ENCODE data around the gene OR10H5. TPM values are rescaled to one million over a fixed set of nuclear protein-coding genes. Genes with fewer than 3 reads are reported as not detected.

Gene OR10H5
- total and polyA plus RNA-seq, 2 of the 13 experiments (the other 11 are each of a cell fraction or from before 2014, with no cell fraction given), result not detected

- WGBS (ENCODE audit: low lambda C conversion rate), result 9% methylated on average over 4 of the region's 4 CpGs
- ChIA-PET CTCF (ENCODE audit: low intra/inter-chr PET ratio, low total read pairs) (no interaction called here), POLR2A (no interaction called here)
- Histone ChIP-seq H3K4me3 (replicated peaks in 1 of 3; ENCODE audit: insufficient read depth in 1 of 3, low read depth in 2 of 3, low read length in 3 of 3) (no peak within 1 kb of the TSS), H3K4me1 (ENCODE audit: insufficient read depth, low read length) (no peaks in the 10 kb centered on the region), H3K27me3 (ENCODE audit: control insufficient read depth in 1 of 2, insufficient read depth in 2 of 2, low read length in 2 of 2) (no peaks in the 10 kb centered on the region), H3K9ac (ENCODE audit: insufficient read depth, low read depth, low read length) (no peak within 1 kb of the TSS), H3K4me2 (ENCODE audit: low read depth, low read length) (no peak within 1 kb of the TSS), H3K27ac (ENCODE audit: extremely low read length, insufficient read depth, low read length) (no peak within 1 kb of the TSS), H2AFZ (ENCODE audit: low read length) (no peak within 1 kb of the TSS), H3K9me3 (ENCODE audit: low read length) (no peaks in the 10 kb centered on the region), H3K36me3 (replicated peaks in 1 of 2; ENCODE audit: control insufficient read depth in 1 of 2, insufficient read depth in 2 of 2, low read length in 2 of 2) (no peaks in the 10 kb centered on the region), H3K79me2 (ENCODE audit: insufficient read depth, low read length) (no peaks in the 10 kb centered on the region), H4K20me1 (ENCODE audit: insufficient read depth, low read length) (no peaks in the 10 kb centered on the region)
- TF ChIP-seq CREB1 (IDR thresholded peaks at IDR 0.05), result peak; percentile 37; the same call in 1 of the 2 replicates
- no peak for TF ChIP-seq CREB1 (CRISPR knock-in tag; IDR thresholded peaks at IDR 0.05)
- no peak for TF ChIP-seq ZNF275 (CRISPR knock-in tag; IDR thresholded peaks at IDR 0.05; ENCODE audit: borderline replicate concordance)
- TF ChIP-seq ATF7 (IDR thresholded peaks at IDR 0.05), result peak; percentile 91
- no peak for TF ChIP-seq ATF7 (CRISPR knock-in tag; IDR thresholded peaks at IDR 0.05)
- no peak for TF ChIP-seq ZNF580 (CRISPR knock-in tag; IDR thresholded peaks at IDR 0.05; ENCODE audit: borderline replicate concordance, low read depth)
- TF ChIP-seq ZNF512B (CRISPR knock-in tag; IDR thresholded peaks at IDR 0.05; ENCODE audit: borderline replicate concordance), result no peak
- BruUV-seq (replicated peaks), result no TSS peak
- no peak for FAIRE-seq
- DNase-seq (ENCODE audit: low spot score), result no peak
- in situ Hi-C loops (cut with HindIII; ENCODE audit: extremely low pct_ligation_motif_present, low pct_unique_long_range_greater_than_20kb) (no loop called here), intact Hi-C loops (cut with micrococcal nuclease; ENCODE audit: unreplicated experiment) (no loop called here)
- ATAC-seq, result no peak
Observed at GRCh38 chr19:15737722-15738121, 49.7 kb upstream of the OR10H5 start, which contains the start of gene OR10H3. Gene OR10H3, plus strand, starts transcription at chr19:15737985. Its CDS starts 3,408 bp downstream, at chr19:15741393.
